ENCODE data around the gene GRB7. TPM values are rescaled to one million over a fixed set of nuclear protein-coding genes. Genes with fewer than 3 reads are reported as not detected.
"Not testable (repeated sequence)": the region's sequence is repeated elsewhere in the genome, so short reads cannot be mapped to it uniquely, and the experiment has no call there.

The GRB7 gene
- total RNA-seq, 2 donors from 2014 or later: 25.4 to 39.9 TPM

DNA sequence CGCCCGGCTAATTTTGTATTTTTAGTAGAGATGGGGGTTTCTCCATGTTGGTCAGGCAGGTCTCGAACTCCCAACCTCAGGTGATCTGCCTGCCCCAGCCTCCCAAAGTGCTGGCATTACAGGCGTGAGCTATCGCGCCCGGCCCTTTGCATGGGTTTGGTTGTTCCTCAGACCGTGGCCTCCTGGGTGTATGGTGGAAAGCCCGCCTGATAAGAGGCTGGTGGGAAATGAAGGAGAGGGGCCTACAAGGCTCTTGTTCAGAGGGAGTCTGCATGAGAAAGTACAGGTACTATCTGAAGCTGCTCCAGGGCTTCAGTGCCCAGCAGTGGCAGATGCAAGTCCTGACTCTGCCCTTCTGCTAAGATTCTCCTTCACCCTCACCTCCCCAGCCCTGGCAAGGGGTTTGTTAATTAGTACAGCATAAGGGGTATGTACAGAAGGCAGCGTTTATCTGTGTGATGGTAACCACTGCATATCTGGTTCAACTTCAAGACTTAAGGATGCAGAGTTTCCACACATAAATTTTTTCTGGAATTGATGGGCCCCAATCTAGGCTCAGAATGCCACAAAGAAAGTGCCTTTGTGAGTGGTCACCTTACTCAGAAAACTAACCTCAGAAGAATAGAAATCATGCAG lies 24.2 kb downstream of the GRB7 start:
- no peak for DNase-seq

DNA sequence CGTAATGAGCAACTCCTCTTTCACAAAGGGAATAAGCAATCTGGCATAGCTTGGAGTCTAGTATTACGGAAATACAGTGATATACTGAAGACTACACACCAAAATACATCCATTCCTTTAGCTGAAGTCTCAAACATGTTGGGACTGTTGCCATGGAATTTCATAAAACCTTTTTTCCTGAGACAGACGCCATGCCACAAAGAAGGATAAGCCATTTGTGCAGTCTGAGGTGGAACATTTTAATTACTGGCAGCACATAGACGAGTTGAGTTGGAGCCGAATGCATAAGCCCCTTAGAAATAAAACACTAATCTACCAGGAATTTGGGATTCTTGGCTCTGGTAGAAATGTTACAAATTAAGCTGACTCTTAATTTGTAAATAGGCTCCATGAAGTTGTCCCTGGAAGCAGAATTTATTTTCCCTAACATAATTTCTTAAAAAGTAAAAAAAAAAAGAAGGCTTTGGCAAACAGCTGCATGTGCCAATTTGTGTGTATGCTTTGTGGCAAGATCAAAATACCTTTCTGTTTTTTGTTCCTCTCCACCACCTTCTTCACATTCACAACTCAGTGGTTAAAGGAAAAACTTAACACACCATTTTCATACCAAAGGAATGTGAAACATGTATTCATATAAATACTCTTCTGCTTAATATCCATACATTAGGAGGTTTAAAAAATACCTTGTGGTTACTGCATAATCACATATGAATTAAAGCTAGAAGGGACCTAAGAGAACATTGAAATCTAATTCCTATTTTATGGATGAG lies 25.5 kb downstream of the GRB7 start:
- Histone ChIP-seq H3K27ac (no peak overlapping the region), H3K27me3 (no peaks in the 10 kb centered on the region), H3K4me3 (no peak overlapping the region), H3K9me3 (no peaks in the 10 kb centered on the region), H3K4me1 (no peaks in the 10 kb centered on the region), H3K36me3 (replicated peaks in 1 of 2; ENCODE audit: insufficient read depth in 1 of 2, low read depth in 2 of 2) (no peaks in the 10 kb centered on the region)
- no peak for DNase-seq
- intact Hi-C loops (cut with DNase I): no loop called here
- TF ChIP-seq, protein P1, sequence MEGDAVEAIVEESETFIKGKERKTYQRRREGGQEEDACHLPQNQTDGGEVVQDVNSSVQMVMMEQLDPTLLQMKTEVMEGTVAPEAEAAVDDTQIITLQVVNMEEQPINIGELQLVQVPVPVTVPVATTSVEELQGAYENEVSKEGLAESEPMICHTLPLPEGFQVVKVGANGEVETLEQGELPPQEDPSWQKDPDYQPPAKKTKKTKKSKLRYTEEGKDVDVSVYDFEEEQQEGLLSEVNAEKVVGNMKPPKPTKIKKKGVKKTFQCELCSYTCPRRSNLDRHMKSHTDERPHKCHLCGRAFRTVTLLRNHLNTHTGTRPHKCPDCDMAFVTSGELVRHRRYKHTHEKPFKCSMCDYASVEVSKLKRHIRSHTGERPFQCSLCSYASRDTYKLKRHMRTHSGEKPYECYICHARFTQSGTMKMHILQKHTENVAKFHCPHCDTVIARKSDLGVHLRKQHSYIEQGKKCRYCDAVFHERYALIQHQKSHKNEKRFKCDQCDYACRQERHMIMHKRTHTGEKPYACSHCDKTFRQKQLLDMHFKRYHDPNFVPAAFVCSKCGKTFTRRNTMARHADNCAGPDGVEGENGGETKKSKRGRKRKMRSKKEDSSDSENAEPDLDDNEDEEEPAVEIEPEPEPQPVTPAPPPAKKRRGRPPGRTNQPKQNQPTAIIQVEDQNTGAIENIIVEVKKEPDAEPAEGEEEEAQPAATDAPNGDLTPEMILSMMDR (IDR thresholded peaks at IDR 0.05): no peak
- no peak for TF ChIP-seq POLR2A (IDR thresholded peaks at IDR 0.05)
- 56 to 72% methylated on average over 5 of the region's 5 CpGs for WGBS, 2 donors
- no peak for ATAC-seq

More for the DNA sequence above, 24.2 kb downstream of the GRB7 start:
- H3K4me3 ChIP-seq: no peak overlapping the region
- TF ChIP-seq, protein P1 (IDR thresholded peaks at IDR 0.05): no peak
- TF ChIP-seq POLR2A (IDR thresholded peaks at IDR 0.05): no peak
- no peaks in the 10 kb centered on the region for H3K36me3 ChIP-seq (replicated peaks in 1 of 2; ENCODE audit: insufficient read depth in 1 of 2, low read depth in 2 of 2)
- H3K27me3 ChIP-seq: no peaks in the 10 kb centered on the region
- intact Hi-C loops (cut with DNase I): no loop called here
- ATAC-seq: no peak
- H3K4me1 ChIP-seq: no peaks in the 10 kb centered on the region
- no peaks in the 10 kb centered on the region for H3K9me3 ChIP-seq
- no peak overlapping the region for H3K27ac ChIP-seq
- WGBS, 2 donors: 69 to 86% methylated on average over 6 to 10 of the region's 10 CpGs

DNA sequence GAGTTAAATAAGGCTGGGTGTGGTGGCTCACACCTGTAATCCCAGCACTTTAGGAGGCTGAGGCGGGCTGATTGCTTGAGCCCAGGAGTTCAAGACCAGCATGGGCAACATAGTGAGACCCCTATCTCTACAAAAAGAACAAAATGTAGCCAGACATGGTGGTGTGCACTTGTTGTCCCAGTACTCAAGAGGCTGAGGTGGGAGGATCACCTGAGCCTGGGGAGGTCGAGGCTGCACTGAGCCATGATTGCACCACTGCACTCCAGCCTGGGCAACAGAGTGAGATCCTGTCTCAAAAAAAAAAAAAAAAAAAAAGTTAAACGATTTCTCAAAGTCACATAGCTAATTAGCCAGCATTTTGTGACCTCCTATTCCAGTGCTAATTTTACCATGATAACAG lies 26.4 kb downstream of the GRB7 start:
- H3K27ac ChIP-seq; ATAC-seq; H3K36me3 ChIP-seq (replicated peaks in 1 of 2; ENCODE audit: insufficient read depth in 1 of 2, low read depth in 2 of 2); H3K9me3 ChIP-seq; intact Hi-C loops (cut with DNase I); H3K4me1 ChIP-seq; DNase-seq; H3K27me3 ChIP-seq; H3K4me3 ChIP-seq: not testable (repeated sequence)
- 61 to 67% methylated on average over 3 of the region's 3 CpGs for WGBS, 2 donors

DNA sequence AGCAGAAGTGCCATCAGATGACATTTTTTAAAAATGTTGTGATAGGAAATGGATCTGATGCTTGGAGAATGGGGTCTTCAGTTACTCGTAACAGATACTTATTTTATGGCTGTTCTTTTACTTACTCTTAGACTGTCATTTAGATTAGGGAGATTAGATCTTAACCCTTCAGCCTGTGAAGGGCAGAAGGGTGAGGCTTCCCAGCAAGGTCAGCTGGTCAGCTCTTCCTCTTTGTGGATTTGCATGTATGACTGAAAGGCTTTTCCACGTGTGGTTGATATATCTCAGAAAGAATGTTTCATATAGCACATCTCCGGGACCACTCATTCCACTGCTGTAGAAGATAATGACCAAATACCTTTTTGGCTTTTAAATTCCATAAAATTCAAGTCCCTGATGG lies 27.4 kb downstream of the GRB7 start:
- TF ChIP-seq, protein P1 (IDR thresholded peaks at IDR 0.05): no peak
- no peak for TF ChIP-seq POLR2A (IDR thresholded peaks at IDR 0.05)
- no peaks in the 10 kb centered on the region for H3K36me3 ChIP-seq (replicated peaks in 1 of 2; ENCODE audit: insufficient read depth in 1 of 2, low read depth in 2 of 2)
- intact Hi-C loops (cut with DNase I): no loop called here
- H3K27ac ChIP-seq: no peak overlapping the region
- H3K9me3 ChIP-seq: no peaks in the 10 kb centered on the region
- H3K27me3 ChIP-seq: no peaks in the 10 kb centered on the region
- ATAC-seq (no peak), DNase-seq (no peak)
- H3K4me3 ChIP-seq: no peak overlapping the region
- WGBS, 2 donors: 38 to 68% methylated on average over 3 of the region's 3 CpGs
- H3K4me1 ChIP-seq: no peaks in the 10 kb centered on the region

DNA sequence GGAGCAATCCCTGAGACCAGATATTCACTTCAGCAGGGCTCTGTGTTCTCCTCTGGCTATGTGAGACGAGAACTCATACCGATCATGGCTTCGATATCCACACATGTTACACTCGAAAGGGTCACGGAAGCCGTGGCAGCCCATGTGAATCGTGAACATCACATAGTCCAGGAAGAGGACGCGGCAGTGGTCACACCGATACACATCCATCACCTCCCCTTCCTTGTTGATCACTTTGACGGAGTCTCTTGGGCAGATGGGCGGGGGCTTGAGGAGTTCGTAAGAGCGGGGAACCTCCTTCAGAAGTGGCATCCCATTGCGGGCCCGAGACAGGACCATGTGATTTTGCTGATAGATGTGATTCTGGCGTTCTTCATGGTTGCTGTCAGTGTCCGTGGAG lies 28.0 kb downstream of the GRB7 start:
- intact Hi-C loops (cut with DNase I): no loop called here
- DNase-seq (no peak), ATAC-seq (no peak)
- no peak overlapping the region for H3K27ac ChIP-seq
- H3K36me3 ChIP-seq (replicated peaks in 1 of 2; ENCODE audit: insufficient read depth in 1 of 2, low read depth in 2 of 2): no peaks in the 10 kb centered on the region
- no peak for TF ChIP-seq POLR2A (IDR thresholded peaks at IDR 0.05)
- TF ChIP-seq, protein P1 (IDR thresholded peaks at IDR 0.05): no peak
- no peak overlapping the region for H3K4me3 ChIP-seq
- H3K27me3 ChIP-seq: no peaks in the 10 kb centered on the region
- no peaks in the 10 kb centered on the region for H3K9me3 ChIP-seq
- H3K4me1 ChIP-seq: no peaks in the 10 kb centered on the region
- 87 to 90% methylated on average over 17 to 18 of the region's 18 CpGs for WGBS, 2 donors
